Endothelial cell of umbilical vein (primary cell): Measurements from ENCODE around the gene RETREG3. TPM values are rescaled to one million over a fixed set of nuclear protein-coding genes. Genes with fewer than 3 reads are reported as not detected.
"Not testable (repeated sequence)": the region's sequence is repeated elsewhere in the genome, so short reads cannot be mapped to it uniquely, and the experiment has no call there.

Experiments
- BruUV-seq: library from RNA; stranded (reverse); fragments of 400-500 nt; replicated peaks from 2 replicates; lab custom pipeline; 2021; lab: Mats Ljungman, UMichigan
- CTCF ChIA-PET: fragments of 300-600, 350-600 bp; sonication (Branson Sonifier 250); formaldehyde crosslinking; loops from one replicate; lab custom pipeline; 2021; ENCODE audit warnings: antibody characterized with exemption, inconsistent platforms; lab: Charles Lee
- POLR2A ChIA-PET: fragments of 300-600, 350-600 bp; sonication (Branson Sonifier 250); formaldehyde crosslinking; loops from one replicate; lab custom pipeline; 2021; ENCODE audit warnings: antibody characterized with exemption, inconsistent platforms; lab: Charles Lee
- DNase-seq: peaks from one replicate; pipeline ENCODE4 v3.0.0-alpha.2; 2011; ENCODE audit warnings: low read depth, low spot score
- FAIRE-seq: peaks from 2 replicates; lab custom pipeline; 2011; peaks lifted over from hg19 to GRCh38; lab: Jason Lieb, UNC
- H2AFZ ChIP-seq: 2 replicates; pipeline ENCODE4 v1.6.0; 2012; ENCODE audit warnings: low read depth, low read length, control low read depth, inconsistent platforms
- H3K27ac ChIP-seq: 2 replicates; pipeline ENCODE4 v1.5.1; 2011; ENCODE audit warnings: low read depth, mild to moderate bottlenecking, control low read depth, low read length, moderate library complexity; ENCODE audit not compliant: insufficient read depth
- H3K27me3 ChIP-seq, 2 experiments: 2 replicates each; pipeline versions ENCODE4 v1.6.0 to v1.6.1; 2011; ENCODE audit warnings: low read length in 2 of 2, mixed read lengths in 1 of 2; ENCODE audit not compliant: control insufficient read depth in 2 of 2, insufficient read depth in 2 of 2
- H3K36me3 ChIP-seq, 2 experiments: 2 replicates in 1 of 2; 3 replicates in 1 of 2; pipeline ENCODE4 v1.5.1; 2011; ENCODE audit warnings: low read length in 2 of 2, mild to moderate bottlenecking in 1 of 2, moderate library complexity in 1 of 2; ENCODE audit not compliant: control insufficient read depth in 2 of 2, insufficient read depth in 2 of 2; ENCODE audit errors: extremely low read depth in 1 of 2
- H3K4me1 ChIP-seq: 3 replicates; pipeline ENCODE4 v1.5.1; 2011; ENCODE audit warnings: mild to moderate bottlenecking, low read length; ENCODE audit not compliant: control insufficient read depth, insufficient read depth; ENCODE audit errors: extremely low read depth
- H3K4me2 ChIP-seq: 2 replicates; pipeline ENCODE4 v1.6.1; 2011; ENCODE audit warnings: low read length, control low read depth, mixed read lengths; ENCODE audit not compliant: insufficient read depth
- H3K4me3 ChIP-seq, 3 experiments: fragments of 200-600 bp in 1 of 3; sonication (generic), shearing (Covaris generic) in 1 of 3; replicated peaks in 1 of 3; 2 replicates each; pipeline ENCODE4 v1.5.1; 2011 to 2016; ENCODE audit warnings: control low read depth in 3 of 3, low read length in 3 of 3, mild to moderate bottlenecking in 2 of 3, inconsistent platforms in 1 of 3, low read depth in 1 of 3, moderate library complexity in 1 of 3; ENCODE audit not compliant: insufficient read depth in 1 of 3
- H3K79me2 ChIP-seq: 2 replicates; pipeline ENCODE4 v1.6.0; 2012; ENCODE audit warnings: low read length, inconsistent platforms; ENCODE audit not compliant: control insufficient read depth, insufficient read depth
- H3K9ac ChIP-seq: replicated peaks from 2 replicates; pipeline ENCODE3; 2011; ENCODE audit warnings: low read length, control low read depth; ENCODE audit not compliant: insufficient read depth; ENCODE audit errors: extremely low read depth
- H3K9me1 ChIP-seq: replicated peaks from 3 replicates; pipeline ENCODE4 v1.6.0; 2011; ENCODE audit warnings: mild to moderate bottlenecking, low read length; ENCODE audit not compliant: control insufficient read depth, insufficient read depth; ENCODE audit errors: extremely low read depth
- H3K9me3 ChIP-seq: replicated peaks from 2 replicates; pipeline ENCODE4 v1.5.1; 2012; ENCODE audit warnings: low read length, inconsistent platforms; ENCODE audit not compliant: control insufficient read depth, insufficient read depth
- H4K20me1 ChIP-seq: replicated peaks from 2 replicates; pipeline ENCODE3; 2011; ENCODE audit warnings: mild to moderate bottlenecking, low read length; ENCODE audit not compliant: control insufficient read depth, insufficient read depth; ENCODE audit errors: extremely low read depth
- CTCF ChIP-seq, 2 donors: IDR thresholded peaks; 1 replicate in 1 of 2; 2 replicates in 1 of 2; pipeline ENCODE4 v1.5.1; 2011; ENCODE audit warnings: low read length in 2 of 2, mild to moderate bottlenecking in 2 of 2, moderate library complexity in 2 of 2, control low read depth in 1 of 2, inconsistent platforms in 1 of 2, low read depth in 1 of 2; ENCODE audit not compliant: insufficient read depth in 1 of 2; ENCODE audit errors: extremely low read depth in 1 of 2
- EZH2 ChIP-seq: IDR thresholded peaks from 2 replicates; pipeline ENCODE4 v1.6.1; 2012; ENCODE audit warnings: borderline replicate concordance, low read depth, mild to moderate bottlenecking, moderate library complexity, low read length, inconsistent platforms; ENCODE audit not compliant: severe bottlenecking
- FOS ChIP-seq: IDR thresholded peaks from 2 replicates; pipeline ENCODE4 v1.6.1; 2011; ENCODE audit warnings: mild to moderate bottlenecking, low read length, moderate library complexity, borderline replicate concordance; ENCODE audit not compliant: insufficient read depth
- GATA2 ChIP-seq: IDR thresholded peaks from 2 replicates; pipeline ENCODE4 v1.7.0; 2011; ENCODE audit warnings: low read depth, mild to moderate bottlenecking, moderate library complexity, mixed read lengths, low read length; ENCODE audit not compliant: insufficient read length, insufficient read depth
- JUN ChIP-seq: IDR thresholded peaks from 2 replicates; pipeline ENCODE4 v1.6.1; 2011; ENCODE audit warnings: borderline replicate concordance, low read depth; ENCODE audit not compliant: insufficient read length, insufficient read depth
- MAX ChIP-seq: IDR thresholded peaks from 2 replicates; pipeline ENCODE4 v1.6.1; 2011; ENCODE audit not compliant: insufficient read depth, insufficient read length
- MYC ChIP-seq: IDR thresholded peaks from one replicate; pipeline ENCODE4 v1.6.1; 2011; ENCODE audit warnings: mild to moderate bottlenecking, low read depth, low read length
- POLR2A ChIP-seq: IDR thresholded peaks from 2 replicates; pipeline ENCODE4 v1.6.1; 2012; ENCODE audit warnings: low read depth, mild to moderate bottlenecking, control low read depth, low read length
- POLR2AphosphoS5 ChIP-seq: IDR thresholded peaks from 2 replicates; pipeline ENCODE4 v1.6.1; 2012; ENCODE audit warnings: low read depth, mild to moderate bottlenecking, control low read depth, low read length, moderate library complexity; ENCODE audit not compliant: insufficient read depth
- dilution Hi-C: fragments of 300-500 bp; cut with MboI; formaldehyde crosslinking; loops from one replicate; pipeline ENCODE4 v1.15.0; 2019; ENCODE audit warnings: low sequenced_read_pairs; ENCODE audit not compliant: extremely low pct_ligation_motif_present
- intact Hi-C: fragments of 100-400 bp; cut with micrococcal nuclease; formaldehyde crosslinking; loops from one replicate; pipeline ENCODE4 v1.10.0; 2022
- polyA plus RNA-seq, 4 experiments: library from polyadenylated mRNA; depleted of rRNA in 3 of 4; stranded (reverse) in 3 of 4; unstranded in 1 of 4; fragments of >200 nt; gene quantifications; 2 replicates each; pipeline versions ENCODE4 v1.2.1 to v1.2.3, GENCODE V29; 2011 to 2012; ENCODE audit warnings: missing spikeins in 1 of 4
- total RNA-seq: library from RNA; stranded (reverse); gene quantifications from 2 replicates; pipeline ENCODE4 v1.2.3, GENCODE V29; 2021

The RETREG3 gene
- total and polyA plus RNA-seq, 2 donors (not counting 3 experiments of a cell fraction or from before 2014, with no cell fraction given), result 36.2 to 53.4 TPM

- H2AFZ ChIP-seq, result no peak overlapping the region
- H3K9me1 ChIP-seq, result no peaks in the 10 kb centered on the region
- no peaks in the 10 kb centered on the region for H3K79me2 ChIP-seq
- no peak for TF ChIP-seq POLR2AphosphoS5
- TF ChIP-seq FOS, result no peak
- no peak for TF ChIP-seq MAX
- TF ChIP-seq GATA2, result no peak
- no peak for TF ChIP-seq CTCF (IDR thresholded peaks at IDR 0.05; ENCODE audit: extremely low read depth in 1 of 2, insufficient read depth in 1 of 2, low read depth in 1 of 2, low read length in 2 of 2)
- TF ChIP-seq POLR2A, result no peak
- TF ChIP-seq EZH2, result no peak
- TF ChIP-seq MYC, result no peak
- TF ChIP-seq JUN, result no peak
- H3K4me1 ChIP-seq, result no peaks in the 10 kb centered on the region
- H3K4me3 ChIP-seq, result no peak overlapping the region
- CTCF ChIA-PET, result interaction anchor here (1.0 to 1.1 kb wide), 2 partner anchors 10 to 17 kb away, joined by 3 read pairs; no protein-coding TSS in a partner anchor
- H3K4me2 ChIP-seq, result no peak overlapping the region
- H4K20me1 ChIP-seq, result no peaks in the 10 kb centered on the region
- BruUV-seq, result no TSS peak
- intact Hi-C loops (no loop called here), dilution Hi-C loops (no loop called here)
- H3K36me3 ChIP-seq, result no peaks in the 10 kb centered on the region
- no peak overlapping the region for H3K9ac ChIP-seq
- no peak overlapping the region for H3K27ac ChIP-seq
- POLR2A ChIA-PET, result no interaction called here
- DNase-seq (peak; percentile 22), FAIRE-seq (no peak)
- H3K9me3 ChIP-seq, result no peaks in the 10 kb centered on the region
- no peaks in the 10 kb centered on the region for H3K27me3 ChIP-seq
Observed at GRCh38 chr17:42629411-42630009, 20.3 kb upstream of the RETREG3 start.

- POLR2A ChIA-PET, H3K27me3 ChIP-seq, BruUV-seq, FAIRE-seq, H3K4me2 ChIP-seq, H3K36me3 ChIP-seq, H3K4me1 ChIP-seq, H4K20me1 ChIP-seq, DNase-seq, intact Hi-C loops, H3K79me2 ChIP-seq, H2AFZ ChIP-seq, dilution Hi-C loops, H3K9ac ChIP-seq, H3K9me3 ChIP-seq, H3K27ac ChIP-seq, H3K4me3 ChIP-seq, H3K9me1 ChIP-seq: not testable (repeated sequence)
- CTCF ChIA-PET, result interaction anchor here (0.7 kb wide), 1 partner anchor 53 kb away, joined by 3 read pairs; no protein-coding TSS in a partner anchor
Observed at GRCh38 chr17:42627032-42627764, 18.0 kb upstream of the RETREG3 start.
